Tibial nerve (tissue), 4 donors: ENCODE data around the gene HTRA2. TPM values are rescaled to one million over a fixed set of nuclear protein-coding genes. Genes with fewer than 3 reads are reported as not detected.

ENCODE experiments used
- DNase-seq, 2 donors: peaks; one replicate each; pipeline ENCODE4 v3.0.0-alpha.2; 2019; ENCODE audit warnings: low spot score in 2 of 2
- H3K27ac ChIP-seq, 4 donors: fragments of 200-600 bp; sonication (generic) in 3 of 4; one replicate each; pipeline ENCODE4 v1.5.1; 2017 to 2019; ENCODE audit warnings: mild to moderate bottlenecking in 1 of 4
- H3K27me3 ChIP-seq, 2 donors: fragments of 200-600 bp; sonication (generic) in 1 of 2; one replicate each; pipeline versions ENCODE4 v1.5.1 to v1.6.0; 2017 to 2019
- H3K36me3 ChIP-seq, 3 donors: fragments of 200-600 bp; sonication (generic); one replicate each; pipeline ENCODE4 v1.5.1; 2018 to 2019
- H3K4me1 ChIP-seq, 4 donors: fragments of 200-600 bp; sonication (generic) in 3 of 4; one replicate each; pipeline ENCODE4 v1.5.1; 2017 to 2019
- H3K4me3 ChIP-seq, 4 donors: fragments of 200-600 bp; sonication (generic) in 3 of 4; one replicate each; pipeline ENCODE4 v1.5.1; 2017 to 2019; ENCODE audit warnings: mild to moderate bottlenecking in 1 of 4, moderate library complexity in 1 of 4
- H3K9me3 ChIP-seq, 4 donors: fragments of 200-600 bp; sonication (generic) in 3 of 4; one replicate each; pipeline ENCODE4 v1.5.1; 2017 to 2019
- CTCF ChIP-seq, 5 experiments: fragments of 200-600 bp in 3 of 5; fragments of 450-650 bp in 2 of 5; sonication (generic) in 3 of 5; IDR thresholded peaks; one replicate each; pipeline ENCODE4 v1.5.1; 2016 to 2019; ENCODE audit warnings: antibody characterized with exemption in 5 of 5, mild to moderate bottlenecking in 3 of 5, moderate library complexity in 2 of 5
- EP300 ChIP-seq, 2 donors: sonication (generic); formaldehyde crosslinking; IDR thresholded peaks; one replicate each; pipeline ENCODE4 v1.6.1; 2017; ENCODE audit warnings: antibody characterized with exemption in 2 of 2, mild to moderate bottlenecking in 1 of 2
- POLR2A ChIP-seq, 2 donors: fragments of 450-650 bp; IDR thresholded peaks; one replicate each; pipeline ENCODE4 v1.6.1; 2017; ENCODE audit warnings: antibody characterized with exemption in 2 of 2, mild to moderate bottlenecking in 2 of 2, moderate library complexity in 2 of 2
- WGBS, 2 donors: methylation state at CpG; one replicate each; pipeline ENCODE4 v1.1.5; 2018; 5-methylcytosine and 5-hydroxymethylcytosine counted together
- total RNA-seq, 4 donors: library from RNA; depleted of rRNA; stranded (reverse); fragments of >200 nt; gene quantifications; one replicate each; pipeline ENCODE4 v1.1.0, GENCODE V29; 2016

HTRA2 gene
- total RNA-seq, 4 donors from 2014 or later = 37.8 to 45.3 (median 42.5) TPM

GRCh38 chr2:74542978-74543377 is 13.2 kb downstream of the HTRA2 start:
- Histone ChIP-seq H3K4me1 (no peaks in the 10 kb centered on the region), H3K4me3 (no peak overlapping the region), H3K9me3 (no peaks in the 10 kb centered on the region), H3K27me3 (no peaks in the 10 kb centered on the region), H3K36me3 (peaks cover 0 to 6% (median 0%) of the 10 kb centered on the region in 3 donors), H3K27ac (no peak overlapping the region)
- DNase-seq = no peak
- TF ChIP-seq CTCF (IDR thresholded peaks at IDR 0.05) (no peak), EP300 (IDR thresholded peaks at IDR 0.05) (no peak), POLR2A (IDR thresholded peaks at IDR 0.05) (no peak)
- WGBS, 2 donors = 64 to 78% methylated on average over 1 of the region's 1 CpG

- Histone ChIP-seq H3K36me3 (peaks cover 0 to 6% (median 0%) of the 10 kb centered on the region in 3 donors), H3K4me3 (no peak overlapping the region), H3K4me1 (peaks cover 0 to 14% (median 9%) of the 10 kb centered on the region in 4 donors), H3K27ac (no peak overlapping the region), H3K27me3 (no peaks in the 10 kb centered on the region), H3K9me3 (no peaks in the 10 kb centered on the region)
- DNase-seq = no peak
- TF ChIP-seq CTCF (IDR thresholded peaks at IDR 0.05) (no peak), EP300 (IDR thresholded peaks at IDR 0.05) (no peak), POLR2A (IDR thresholded peaks at IDR 0.05) (no peak)
- WGBS, 2 donors = 92% methylated on average over 3 of the region's 3 CpGs
These were observed 14.9 kb downstream of the HTRA2 start for GRCh38 chr2:74544634-74545033.

- no peaks in the 10 kb centered on the region for H3K9me3 ChIP-seq
- TF ChIP-seq EP300 (IDR thresholded peaks at IDR 0.05) (no peak), POLR2A (IDR thresholded peaks at IDR 0.05) (no peak), CTCF (IDR thresholded peaks at IDR 0.05) (no peak)
- no peak for DNase-seq
- no peak overlapping the region for H3K4me3 ChIP-seq
- 83 to 93% methylated on average over 3 of the region's 3 CpGs for WGBS, 2 donors
- H3K27me3 ChIP-seq = no peaks in the 10 kb centered on the region
- H3K36me3 ChIP-seq = peaks cover 0 to under 1% (median 0%) of the 10 kb centered on the region in 3 donors
- no peak overlapping the region for H3K27ac ChIP-seq
- H3K4me1 ChIP-seq = peaks cover 0 to 27% (median 10%) of the 10 kb centered on the region in 4 donors
These were observed 16.3 kb downstream of the HTRA2 start for GRCh38 chr2:74546004-74546403.

- Histone ChIP-seq H3K4me3 (peak overlapping the region; percentile 52 to 64 (median 58)), H3K27ac (peak overlapping the region; percentile 66 to 86 (median 78)), H3K4me1 (peaks cover 0 to 44% (median 15%) of the 10 kb centered on the region in 4 donors), H3K36me3 (no peaks in the 10 kb centered on the region), H3K9me3 (no peaks in the 10 kb centered on the region), H3K27me3 (no peaks in the 10 kb centered on the region)
- no peak for DNase-seq
- WGBS, 2 donors = 19 to 24% methylated on average over 19 to 26 of the region's 26 CpGs
- TF ChIP-seq CTCF (IDR thresholded peaks at IDR 0.05) = no peak
- TF ChIP-seq POLR2A (IDR thresholded peaks at IDR 0.05) = no peak
- no peak for TF ChIP-seq EP300 (IDR thresholded peaks at IDR 0.05)
These were observed 18.7 kb downstream of the HTRA2 start for GRCh38 chr2:74548285-74548899.

- H3K4me3 ChIP-seq = peak overlapping the region; percentile 52 to 64 (median 58)
- H3K4me1 ChIP-seq = peaks cover 0 to 50% (median 17%) of the 10 kb centered on the region in 4 donors
- no peaks in the 10 kb centered on the region for H3K36me3 ChIP-seq
- H3K27ac ChIP-seq = peak overlapping the region; percentile 66 to 86 (median 78)
- 4 to 11% methylated on average over 47 to 50 of the region's 85 CpGs for WGBS, 2 donors
- H3K27me3 ChIP-seq = no peaks in the 10 kb centered on the region
- peak in 1 of 2 donors; percentile 41 for DNase-seq
- H3K9me3 ChIP-seq = no peaks in the 10 kb centered on the region
- TF ChIP-seq EP300 (IDR thresholded peaks at IDR 0.05) = peak in 1 of 2 donors; percentile 25
- peak; percentile 35 to 46 for TF ChIP-seq POLR2A (IDR thresholded peaks at IDR 0.05)
- no peak for TF ChIP-seq CTCF (IDR thresholded peaks at IDR 0.05)
These were observed 19.4 kb downstream of the HTRA2 start for GRCh38 chr2:74548900-74549826.
